SHP77 treated with DMSO at 0.1 percent for 48 hours (cell line): ENCODE results near the gene NDUFB4.
A peak's percentile ranks its signal among the peaks of the same experiment; 100 is the strongest.
"Not testable (repeated sequence)": the region's sequence is repeated elsewhere in the genome, so short reads cannot be mapped to it uniquely, and the experiment has no call there.

ENCODE experiments used
- DNase-seq: peaks from one replicate; lab custom pipeline; 2025; lab: John Stamatoyannopoulos, UW

NDUFB4 gene

DNA sequence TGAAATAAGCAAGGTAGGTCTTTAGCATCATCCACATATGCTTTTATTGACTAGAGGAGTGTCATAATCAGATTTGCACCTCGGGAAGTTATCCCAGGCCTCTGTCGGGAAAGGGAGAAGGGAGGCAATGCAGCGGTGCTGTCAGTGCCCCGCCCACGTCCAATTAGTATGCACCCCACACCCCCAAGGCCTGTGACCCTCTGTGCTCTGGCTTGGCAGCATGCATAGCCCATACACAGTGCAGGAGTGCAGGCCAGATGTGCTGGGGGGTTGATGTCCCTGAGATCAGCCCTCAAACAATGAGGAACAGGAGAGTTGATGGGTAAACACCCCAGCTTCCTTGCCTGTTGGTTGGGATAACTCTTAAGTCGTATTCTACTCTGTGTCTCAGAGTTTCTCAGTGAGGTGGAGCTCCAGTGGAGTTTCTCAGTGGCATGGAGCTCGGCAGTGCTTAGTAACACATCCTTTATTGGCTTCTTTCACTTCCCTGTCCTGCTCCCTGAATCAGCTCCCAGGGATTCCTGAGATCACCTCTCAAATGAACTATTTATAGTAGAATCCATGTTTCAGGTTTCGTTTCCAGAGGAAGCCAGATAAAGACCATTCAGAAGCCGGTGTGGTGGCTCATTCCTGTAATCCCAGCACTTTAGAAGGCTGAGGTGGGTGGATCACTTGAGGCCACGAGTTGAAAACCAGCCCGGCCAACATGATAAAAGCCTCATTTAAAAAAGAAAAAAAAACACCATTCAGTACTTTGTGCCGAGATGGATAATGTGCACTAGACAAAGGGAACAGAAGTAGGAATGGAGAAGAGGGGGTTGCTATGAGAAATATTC is 26.7 kb upstream of the NDUFB4 start:
- no peak for DNase-seq

- DNase-seq, result no peak
Observed at GRCh38 chr3:120572027-120572426, 24.1 kb upstream of the NDUFB4 start.

DNA sequence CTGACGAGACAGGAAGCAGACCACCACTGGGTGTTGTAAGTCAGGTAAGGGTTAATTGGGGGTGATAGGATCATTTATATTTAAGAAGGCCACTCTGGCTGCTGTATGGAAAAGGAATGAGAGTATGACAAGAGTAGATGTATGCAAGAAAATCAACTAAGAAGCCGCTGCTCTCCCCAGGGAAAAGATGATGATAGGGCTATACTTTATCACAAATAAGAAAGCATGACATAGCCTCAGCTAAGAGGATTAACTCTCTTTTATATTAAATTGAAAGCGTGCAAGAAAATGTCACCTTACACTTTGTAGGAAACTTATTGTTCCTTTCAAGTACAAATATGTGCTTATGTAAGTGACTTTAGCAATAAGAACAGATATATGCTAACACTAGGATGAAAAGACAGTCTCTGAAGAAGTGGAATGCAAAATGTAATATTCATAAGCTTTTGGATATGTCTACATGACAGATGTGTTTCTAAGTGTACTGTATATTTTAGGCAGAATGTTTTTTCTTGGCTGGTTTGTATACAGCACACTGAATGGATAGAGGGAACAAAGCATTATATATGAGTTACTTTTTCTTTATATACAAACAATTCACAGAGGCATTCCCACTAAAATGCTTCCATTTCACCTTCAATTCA is 8.7 kb upstream of the NDUFB4 start:
- no peak for DNase-seq

- no peak for DNase-seq
Observed at GRCh38 chr3:120595788-120596115, 384 bp upstream of the NDUFB4 start.

DNA sequence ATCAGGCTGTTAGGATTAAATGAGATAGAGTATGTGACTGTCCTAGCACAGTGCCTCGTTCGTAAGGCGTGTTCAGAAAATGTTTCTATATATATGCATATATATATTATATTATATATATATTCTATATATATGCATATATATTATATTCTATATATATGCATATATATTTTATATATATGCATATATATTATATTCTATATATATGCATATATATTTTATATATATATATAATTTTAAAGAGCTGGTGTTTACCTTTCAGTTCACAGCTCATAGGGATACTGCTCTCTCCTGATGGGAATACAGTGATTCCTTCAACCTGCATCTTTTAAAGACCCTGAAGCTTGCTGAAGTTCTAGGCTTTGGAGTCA is 702 bp downstream of the NDUFB4 start:
- DNase-seq, result no peak

DNA sequence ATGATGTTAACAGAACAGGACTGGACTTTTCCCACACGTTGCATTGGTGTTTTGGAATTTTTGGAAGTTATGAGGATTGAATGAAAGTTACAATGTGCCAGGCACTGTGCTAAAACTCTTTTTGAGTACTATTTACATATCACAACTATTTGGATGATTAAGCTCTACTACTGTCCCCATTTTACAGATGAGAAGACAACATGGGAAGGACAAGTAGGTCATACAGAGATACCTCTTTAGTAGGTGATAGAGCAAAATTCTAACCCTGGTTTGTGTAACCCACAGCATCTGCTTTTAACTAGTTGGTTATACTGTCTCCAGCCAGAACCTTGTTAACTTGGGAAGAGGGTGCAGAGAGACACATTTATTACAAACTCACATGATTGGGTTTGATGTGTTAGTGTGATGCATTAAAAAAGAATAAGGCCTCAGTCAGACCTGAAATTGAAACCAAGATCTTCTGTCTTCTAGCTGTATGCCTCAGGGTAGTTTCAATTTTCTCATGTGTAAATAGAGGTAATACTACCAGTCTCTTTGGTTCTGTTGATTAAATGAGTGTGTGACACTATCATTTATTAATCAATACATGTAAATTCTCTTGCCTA is 1.4 kb downstream of the NDUFB4 start:
- no peak for DNase-seq

- DNase-seq, result no peak
Observed at GRCh38 chr3:120599211-120599610, 3.1 kb downstream of the NDUFB4 start.

GRCh38 chr3:120601554-120601953 is 5.4 kb downstream of the NDUFB4 start:
- DNase-seq, result no peak

- DNase-seq, result no peak
Observed at GRCh38 chr3:120602682-120603081, 6.5 kb downstream of the NDUFB4 start.

DNA sequence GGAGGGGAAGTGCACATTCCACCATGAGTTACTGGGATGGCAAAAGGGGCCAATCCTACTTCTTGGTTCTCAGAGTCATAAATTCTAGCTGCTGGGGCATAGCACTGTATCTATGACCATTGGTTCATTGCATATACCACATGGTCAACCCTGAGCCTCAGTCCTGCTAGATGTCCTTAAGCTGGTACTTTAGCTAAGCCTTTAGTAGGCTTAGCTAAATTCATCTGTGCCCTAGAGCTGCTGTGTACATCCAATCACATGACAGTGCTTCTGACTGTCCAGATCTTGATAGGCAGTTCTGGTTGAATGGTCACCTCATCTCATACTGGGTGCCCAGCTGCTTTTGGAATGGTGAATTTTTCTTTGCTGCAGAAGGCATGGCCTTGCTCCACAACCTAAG is 8.2 kb downstream of the NDUFB4 start:
- no peak for DNase-seq

- DNase-seq, result no peak
Observed at GRCh38 chr3:120604784-120605183, 8.6 kb downstream of the NDUFB4 start.

- no peak for DNase-seq
Observed at GRCh38 chr3:120608506-120608905, 12.4 kb downstream of the NDUFB4 start.

DNA sequence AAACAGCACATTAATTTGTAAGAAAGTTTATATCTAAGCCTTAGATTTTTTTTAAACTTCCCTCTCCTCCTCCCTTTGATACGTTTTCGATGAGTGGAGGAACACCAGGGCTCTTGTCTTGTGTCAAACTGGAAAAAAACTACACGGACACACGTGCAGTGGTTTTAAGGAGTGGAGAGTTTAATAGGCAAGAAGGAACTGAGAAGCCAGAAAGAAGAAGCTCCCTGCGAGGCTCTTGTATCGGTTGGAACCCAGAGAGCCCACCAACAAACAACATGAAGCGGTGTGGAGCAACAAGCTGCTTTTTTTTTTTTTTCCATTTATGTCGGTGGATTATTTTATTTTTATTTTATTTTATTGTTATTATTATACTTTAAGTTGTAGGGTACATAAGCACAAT is 18.6 kb downstream of the NDUFB4 start:
- no peak for DNase-seq

DNA sequence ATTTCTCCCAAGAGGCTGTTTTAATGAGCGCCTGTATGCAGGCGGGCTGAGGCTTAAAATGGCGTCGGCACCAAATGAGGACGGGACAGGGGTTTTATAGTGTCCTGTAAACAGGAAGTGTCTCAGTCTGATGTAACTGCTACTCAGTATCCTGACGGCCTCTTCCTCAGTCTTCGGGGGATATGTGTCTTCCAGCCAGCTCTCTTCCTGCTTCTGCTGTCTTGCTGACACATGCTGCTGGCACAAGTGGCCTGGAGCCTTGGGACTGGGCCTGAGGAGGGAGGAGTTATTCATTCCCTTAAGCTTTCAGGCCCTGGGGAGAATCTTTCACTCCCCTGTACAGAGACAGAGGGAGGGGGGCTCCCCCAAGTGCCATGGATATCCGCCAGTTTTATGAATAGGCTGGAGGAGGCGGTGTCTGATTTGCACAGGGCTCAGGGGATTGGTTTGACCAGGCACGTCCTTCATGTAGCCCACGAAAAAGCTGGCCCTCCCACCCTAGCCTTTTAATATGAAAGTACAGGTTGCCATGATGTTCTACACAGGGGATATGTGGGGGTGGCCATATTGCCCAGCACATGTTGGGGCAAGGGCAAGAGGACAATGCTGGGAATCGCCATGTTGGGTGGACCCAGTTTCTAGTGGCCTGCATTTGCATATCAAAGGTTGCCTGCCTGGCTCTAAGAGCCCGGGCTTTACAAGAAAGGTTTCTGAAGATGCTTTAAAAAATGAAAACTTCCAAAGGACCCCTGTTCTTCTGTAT is 19.9 kb downstream of the NDUFB4 start:
- DNase-seq, result no peak

GRCh38 chr3:120616745-120617144 is 20.6 kb downstream of the NDUFB4 start:
- not testable (repeated sequence) for DNase-seq

- DNase-seq, result no peak
Observed at GRCh38 chr3:120622457-120622856, 26.3 kb downstream of the NDUFB4 start.

DNA sequence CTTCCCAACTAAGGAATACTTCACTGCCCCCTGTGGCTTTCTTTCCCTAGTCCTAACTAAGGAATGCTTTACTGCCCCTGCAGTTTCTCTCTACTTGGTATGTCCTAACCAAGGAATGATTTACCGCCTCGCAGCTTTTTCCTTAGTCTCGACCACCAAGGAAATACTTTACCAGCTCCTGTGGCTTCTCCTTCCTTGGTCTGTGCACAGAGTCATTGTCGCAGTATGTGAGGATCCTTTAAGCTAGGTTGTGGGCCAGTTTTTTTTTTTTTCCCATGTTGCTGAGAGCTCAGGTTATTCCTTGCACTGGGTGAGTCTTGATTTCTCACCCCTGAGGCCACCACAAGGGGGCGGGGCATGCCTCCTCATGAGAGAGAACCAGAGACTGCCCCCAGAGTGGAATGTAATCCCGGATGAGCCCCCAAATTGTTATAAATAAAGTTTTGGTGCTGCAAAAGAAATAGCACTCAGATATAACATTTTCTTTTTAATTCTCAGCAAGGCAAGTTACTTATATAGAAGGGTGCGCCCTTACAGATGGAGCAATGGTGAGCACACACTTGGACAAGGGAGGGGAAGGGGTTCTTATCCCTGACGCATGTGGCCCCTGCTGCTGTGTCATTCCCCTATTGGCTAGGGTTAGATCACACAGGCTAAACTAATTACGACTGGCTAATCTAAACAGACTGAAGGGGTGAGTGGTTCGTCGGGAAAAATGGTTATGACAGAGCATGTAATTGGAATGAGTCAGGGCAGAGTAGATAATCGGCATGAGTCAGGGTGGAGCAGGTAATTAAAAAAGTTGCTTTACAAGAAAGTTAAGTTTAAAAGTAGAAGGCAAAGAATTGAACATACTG is 27.0 kb downstream of the NDUFB4 start:
- DNase-seq, result peak; percentile 50

DNA sequence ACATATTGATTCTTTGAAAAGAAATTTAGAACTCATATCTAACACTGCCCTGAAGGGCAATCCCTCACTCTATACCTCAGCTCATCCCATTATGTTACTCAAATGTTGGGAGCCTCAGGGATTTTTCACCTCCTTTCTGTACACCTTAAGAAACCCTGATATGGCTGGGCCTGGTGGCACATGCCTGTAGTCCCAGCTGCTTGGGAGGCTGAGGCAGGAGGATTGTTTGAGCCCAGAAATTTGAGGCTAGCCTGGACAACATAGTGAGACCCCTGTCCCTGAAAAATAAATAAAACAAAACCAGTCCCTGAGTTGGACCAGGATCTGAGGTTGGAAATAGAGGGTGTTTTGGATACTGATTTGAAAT is 27.6 kb downstream of the NDUFB4 start:
- no peak for DNase-seq

DNA sequence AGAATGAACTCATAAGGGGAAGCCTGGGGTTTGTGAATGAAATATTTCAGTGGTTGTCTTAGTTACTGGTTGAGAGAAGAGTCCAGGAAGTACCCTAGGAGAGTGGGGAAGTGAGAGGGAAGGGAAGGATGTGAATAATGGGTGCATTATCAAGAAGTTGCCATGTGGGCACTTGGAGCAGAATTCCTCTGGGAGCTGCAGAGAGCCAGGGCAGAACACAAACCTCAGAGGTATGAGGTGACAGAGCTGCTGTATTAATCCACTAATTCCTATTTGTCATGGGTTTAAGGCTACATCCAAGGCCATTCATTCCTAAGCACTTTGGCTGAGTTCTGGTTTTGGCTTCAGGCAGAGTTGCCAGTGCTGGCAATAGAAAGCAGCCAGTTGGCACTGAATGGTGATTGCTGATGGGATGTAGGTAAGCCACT is 29.0 kb downstream of the NDUFB4 start:
- DNase-seq, result no peak

- DNase-seq, result no peak
Observed at GRCh38 chr3:120634539-120634938, 38.4 kb downstream of the NDUFB4 start.

GRCh38 chr3:120636795-120637401 is 40.8 kb downstream of the NDUFB4 start:
- no peak for DNase-seq
